Nephron progenitor cell (in vitro differentiated cells): ENCODE data around the gene CYLC2.

Source experiments
- DNase-seq: peaks from one replicate; pipeline ENCODE4 v3.0.0; 2021
- H3K27ac Mint-ChIP-seq: 2 replicates; pipeline ENCODE4 v1.8.0; 2021; ENCODE audit warnings: mild to moderate bottlenecking, moderate library complexity, mixed read lengths
- H3K27me3 Mint-ChIP-seq: 2 replicates; pipeline ENCODE4 v1.8.0; 2021; ENCODE audit warnings: mild to moderate bottlenecking, low read depth, mixed read lengths; ENCODE audit not compliant: poor library complexity
- H3K36me3 Mint-ChIP-seq: 2 replicates; pipeline ENCODE4 v1.8.0; 2021; ENCODE audit warnings: low read depth, mixed read lengths
- H3K4me1 Mint-ChIP-seq: 2 replicates; pipeline ENCODE4 v1.8.0; 2021; ENCODE audit warnings: mixed read lengths
- H3K4me3 Mint-ChIP-seq: 2 replicates; pipeline ENCODE4 v1.8.0; 2021; ENCODE audit warnings: mild to moderate bottlenecking, moderate library complexity, mixed read lengths
- H3K9me3 Mint-ChIP-seq: 2 replicates; pipeline ENCODE4 v1.8.0; 2021; ENCODE audit warnings: mild to moderate bottlenecking, moderate library complexity, mixed read lengths
- CTCF ChIP-seq: fragments of 200-600 bp; sonication (generic); IDR thresholded peaks from 2 replicates; pipeline ENCODE4 v1.5.0; 2021; ENCODE audit warnings: antibody characterized with exemption

The CYLC2 gene

GRCh38 chr9:102995033-102995432, at the start of gene CYLC2:
Gene CYLC2 (plus strand): TSS chr9:102995333. CDS start chr9:102995381, 48 bp downstream.
- H3K9me3 Mint-ChIP-seq = no peaks in the 10 kb centered on the region
- H3K4me1 Mint-ChIP-seq = no peaks in the 10 kb centered on the region
- H3K27ac Mint-ChIP-seq = no peak within 1 kb of the TSS
- no peaks in the 10 kb centered on the region for H3K27me3 Mint-ChIP-seq
- no peak within 1 kb of the TSS for H3K4me3 Mint-ChIP-seq
- TF ChIP-seq CTCF = no peak
- no peaks in the 10 kb centered on the region for H3K36me3 Mint-ChIP-seq
- DNase-seq = no peak

- no peak for DNase-seq
- Mint-ChIP-seq H3K4me1 (no peaks in the 10 kb centered on the region), H3K27ac (no peak overlapping the region), H3K4me3 (no peak overlapping the region), H3K9me3 (no peaks in the 10 kb centered on the region), H3K27me3 (no peaks in the 10 kb centered on the region), H3K36me3 (no peaks in the 10 kb centered on the region)
- TF ChIP-seq CTCF = no peak
These were observed 44.8 kb upstream of the CYLC2 start for GRCh38 chr9:102950346-102950745.

- no peaks in the 10 kb centered on the region for H3K27me3 Mint-ChIP-seq
- H3K4me3 Mint-ChIP-seq = no peak overlapping the region
- peaks cover 34% of the 10 kb centered on the region for H3K9me3 Mint-ChIP-seq
- peaks cover 5% of the 10 kb centered on the region for H3K36me3 Mint-ChIP-seq
- TF ChIP-seq CTCF = no peak
- DNase-seq = no peak
- no peaks in the 10 kb centered on the region for H3K4me1 Mint-ChIP-seq
- H3K27ac Mint-ChIP-seq = no peak overlapping the region
These were observed 28.1 kb upstream of the CYLC2 start for GRCh38 chr9:102966999-102967398.

GRCh38 chr9:102967979-102968378, 27.2 kb upstream of the CYLC2 start:
- H3K4me1 Mint-ChIP-seq = no peaks in the 10 kb centered on the region
- no peak for TF ChIP-seq CTCF
- no peak overlapping the region for H3K27ac Mint-ChIP-seq
- no peak for DNase-seq
- H3K36me3 Mint-ChIP-seq = peaks cover 5% of the 10 kb centered on the region
- H3K27me3 Mint-ChIP-seq = no peaks in the 10 kb centered on the region
- H3K4me3 Mint-ChIP-seq = no peak overlapping the region
- H3K9me3 Mint-ChIP-seq = peaks cover 34% of the 10 kb centered on the region

- no peak for TF ChIP-seq CTCF
- Mint-ChIP-seq H3K27me3 (no peaks in the 10 kb centered on the region), H3K27ac (no peak overlapping the region), H3K4me1 (peaks cover 11% of the 10 kb centered on the region), H3K36me3 (peaks cover 5% of the 10 kb centered on the region), H3K9me3 (peaks cover 33% of the 10 kb centered on the region), H3K4me3 (no peak overlapping the region)
- DNase-seq = no peak
These were observed 22.4 kb upstream of the CYLC2 start for GRCh38 chr9:102972780-102973179.

- no peak for TF ChIP-seq CTCF
- DNase-seq = no peak
- no peak overlapping the region for H3K4me3 Mint-ChIP-seq
- no peaks in the 10 kb centered on the region for H3K27me3 Mint-ChIP-seq
- peaks cover 5% of the 10 kb centered on the region for H3K36me3 Mint-ChIP-seq
- H3K9me3 Mint-ChIP-seq = peaks cover 22% of the 10 kb centered on the region
- no peak overlapping the region for H3K27ac Mint-ChIP-seq
- peaks cover 11% of the 10 kb centered on the region for H3K4me1 Mint-ChIP-seq
These were observed 20.6 kb upstream of the CYLC2 start for GRCh38 chr9:102974530-102974929.
